Measurements from ENCODE around the gene SERAC1. TPM values are rescaled to one million over a fixed set of nuclear protein-coding genes. Genes with fewer than 3 reads are reported as not detected.

Gene SERAC1
- total RNA-seq (4.8 and 5.8 TPM in 2 replicates), polyA plus RNA-seq (1.5 and 1.9 TPM in 2 replicates), polyA minus RNA-seq (1.0 and 1.4 TPM in 2 replicates)
- total RNA-seq (2013) = 2.0 TPM

DNA sequence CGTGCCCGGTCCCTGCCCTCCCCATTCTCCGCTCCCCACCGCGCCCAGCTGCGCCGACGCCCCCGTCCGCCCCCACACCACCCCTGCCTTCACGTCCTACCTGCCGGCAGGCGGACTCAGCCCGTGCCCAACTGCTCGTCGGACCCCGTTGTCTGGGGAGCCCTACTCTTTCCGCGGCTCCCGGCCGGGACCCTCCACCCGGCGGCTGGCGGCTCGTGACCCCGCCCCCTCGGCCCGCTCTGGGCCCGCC is at the start of gene SERAC1:
Gene SERAC1 (minus strand): TSS at position 223 of the 250 bp plus-strand sequence. CDS start 9,899 bp downstream, outside the sequence.
- ChIA-PET CTCF (interaction anchor here (0.7 kb wide), 1 partner anchor 554 kb away, joined by 3 read pairs; no protein-coding TSS in a partner anchor), POLR2A (interaction anchor here (0.7 kb wide), 1 partner anchor 266 kb away, joined by 12 read pairs; no protein-coding TSS in a partner anchor)
- Histone ChIP-seq H3K4me3 (ENCODE audit: control extremely low read depth in 1 of 5, extremely low read depth in 1 of 5, insufficient read depth in 1 of 5, low read depth in 2 of 5, low read length in 4 of 5) (peak within 1 kb of the TSS; percentile 78 to 94 (median 83)), H3K4me2 (replicated peaks; ENCODE audit: low read depth, low read length, poor library complexity, severe bottlenecking) (peak within 1 kb of the TSS; percentile 77), H2AFZ (ENCODE audit: insufficient read depth, low read depth, low read length, poor library complexity, severe bottlenecking) (peak within 1 kb of the TSS; percentile 89), H3K9ac (ENCODE audit: low read length) (peak within 1 kb of the TSS; percentile 80), H3K79me2 (ENCODE audit: control insufficient read depth, insufficient read depth, low read length) (peaks cover 11% of the 10 kb centered on the region), H3K9me3 (ENCODE audit: control extremely low read depth in 1 of 3, control insufficient read depth in 2 of 3, insufficient read depth in 1 of 3, low read length in 2 of 3) (no peaks in the 10 kb centered on the region), H3K27me3 (replicated peaks in 1 of 4; ENCODE audit: control extremely low read depth in 1 of 4, control insufficient read depth in 3 of 4, insufficient read depth in 4 of 4, low read length in 3 of 4) (no peaks in the 10 kb centered on the region), H3K36me3 (replicated peaks in 1 of 2; ENCODE audit: control extremely low read depth in 1 of 2, control insufficient read depth in 1 of 2, extremely low read depth in 1 of 2, insufficient read depth in 2 of 2, low read length in 1 of 2) (peaks cover 0 to 3% of the 10 kb centered on the region in 2 experiments), H3K4me1 (ENCODE audit: control insufficient read depth in 2 of 2, insufficient read depth in 2 of 2, low read length in 2 of 2) (peaks cover 9 to 12% of the 10 kb centered on the region in 2 donors), H4K20me1 (ENCODE audit: control insufficient read depth, insufficient read depth, low read length, poor library complexity, severe bottlenecking) (no peaks in the 10 kb centered on the region), H3K27ac (ENCODE audit: low read length in 2 of 2) (peak within 1 kb of the TSS; percentile 83 to 95)
- peak within 1 kb of the TSS; percentile 98 for H3K4me3 Mint-ChIP-seq
- ATAC-seq (ENCODE audit: low read depth) (peak; percentile 52), DNase-seq (no peak)
- intact Hi-C loops (cut with micrococcal nuclease) = loop anchor here (1.0 to 5.0 kb wide), 4 partner anchors 65 to 699 kb away; partner anchors contain the start of gene SYNJ2
- TF ChIP-seq, protein P1, sequence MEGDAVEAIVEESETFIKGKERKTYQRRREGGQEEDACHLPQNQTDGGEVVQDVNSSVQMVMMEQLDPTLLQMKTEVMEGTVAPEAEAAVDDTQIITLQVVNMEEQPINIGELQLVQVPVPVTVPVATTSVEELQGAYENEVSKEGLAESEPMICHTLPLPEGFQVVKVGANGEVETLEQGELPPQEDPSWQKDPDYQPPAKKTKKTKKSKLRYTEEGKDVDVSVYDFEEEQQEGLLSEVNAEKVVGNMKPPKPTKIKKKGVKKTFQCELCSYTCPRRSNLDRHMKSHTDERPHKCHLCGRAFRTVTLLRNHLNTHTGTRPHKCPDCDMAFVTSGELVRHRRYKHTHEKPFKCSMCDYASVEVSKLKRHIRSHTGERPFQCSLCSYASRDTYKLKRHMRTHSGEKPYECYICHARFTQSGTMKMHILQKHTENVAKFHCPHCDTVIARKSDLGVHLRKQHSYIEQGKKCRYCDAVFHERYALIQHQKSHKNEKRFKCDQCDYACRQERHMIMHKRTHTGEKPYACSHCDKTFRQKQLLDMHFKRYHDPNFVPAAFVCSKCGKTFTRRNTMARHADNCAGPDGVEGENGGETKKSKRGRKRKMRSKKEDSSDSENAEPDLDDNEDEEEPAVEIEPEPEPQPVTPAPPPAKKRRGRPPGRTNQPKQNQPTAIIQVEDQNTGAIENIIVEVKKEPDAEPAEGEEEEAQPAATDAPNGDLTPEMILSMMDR (IDR thresholded peaks at IDR 0.05) = no peak
- TF ChIP-seq EZH2 (IDR thresholded peaks at IDR 0.05; ENCODE audit: borderline replicate concordance, insufficient read depth, low read depth, low read length, poor library complexity, severe bottlenecking) = no peak
- H3K4me1 Mint-ChIP-seq = peaks cover 14% of the 10 kb centered on the region
- no peaks in the 10 kb centered on the region for H3K9me3 Mint-ChIP-seq (ENCODE audit: insufficient read depth)
- under 1% methylated on average over 29 of the region's 29 CpGs for WGBS (ENCODE audit: insufficient coverage)
- H3K27ac Mint-ChIP-seq = peak within 1 kb of the TSS; percentile 99
- no peaks in the 10 kb centered on the region for H3K27me3 Mint-ChIP-seq

GRCh38 chr6:158213925-158214674 is 46.0 kb upstream of the SERAC1 start:
- ChIA-PET CTCF (interaction anchor here (0.6 to 5.7 kb wide), 38 partner anchors 9 to 1441 kb away, joined by 3 to 87 read pairs (median 4); partner anchors contain the start of gene DYNLT1), POLR2A (no interaction called here)
- intact Hi-C loops (cut with micrococcal nuclease) = loop anchor here (1.0 to 10.0 kb wide), 3 partner anchors 391 to 941 kb away; no protein-coding TSS in a partner anchor

More at GRCh38 chr6:158213925-158214674, 46.0 kb upstream of the SERAC1 start:
- no peak overlapping the region for H3K9ac ChIP-seq (ENCODE audit: low read length)
- no peak overlapping the region for H3K27ac ChIP-seq (ENCODE audit: low read length in 2 of 2)
- no peak overlapping the region for H3K27ac Mint-ChIP-seq
- peak; percentile 76 for DNase-seq
- no peaks in the 10 kb centered on the region for H3K9me3 Mint-ChIP-seq (ENCODE audit: insufficient read depth)
- peaks cover 5% of the 10 kb centered on the region for H3K27me3 Mint-ChIP-seq
- H3K27me3 ChIP-seq (replicated peaks in 1 of 4; ENCODE audit: control extremely low read depth in 1 of 4, control insufficient read depth in 3 of 4, insufficient read depth in 4 of 4, low read length in 3 of 4) = no peaks in the 10 kb centered on the region
- H3K4me1 ChIP-seq (ENCODE audit: control insufficient read depth in 2 of 2, insufficient read depth in 2 of 2, low read length in 2 of 2) = no peaks in the 10 kb centered on the region
- TF ChIP-seq EZH2 (IDR thresholded peaks at IDR 0.05; ENCODE audit: borderline replicate concordance, insufficient read depth, low read depth, low read length, poor library complexity, severe bottlenecking) = no peak
- TF ChIP-seq, protein P1 (IDR thresholded peaks at IDR 0.05) = peak; percentile 82
- WGBS (ENCODE audit: insufficient coverage) = 5% methylated on average over 4 of the region's 7 CpGs
- H3K4me3 Mint-ChIP-seq = no peak overlapping the region
- H3K9me3 ChIP-seq (ENCODE audit: control extremely low read depth in 1 of 3, control insufficient read depth in 2 of 3, insufficient read depth in 1 of 3, low read length in 2 of 3) = peaks cover 0 to 5% (median 0%) of the 10 kb centered on the region in 3 donors
- H3K4me3 ChIP-seq (ENCODE audit: control extremely low read depth in 1 of 5, extremely low read depth in 1 of 5, insufficient read depth in 1 of 5, low read depth in 2 of 5, low read length in 4 of 5) = no peak overlapping the region
- peak; percentile 90 for ATAC-seq (ENCODE audit: low read depth)
- no peaks in the 10 kb centered on the region for H3K4me1 Mint-ChIP-seq
- H2AFZ ChIP-seq (ENCODE audit: insufficient read depth, low read depth, low read length, poor library complexity, severe bottlenecking) = no peak overlapping the region
- H3K4me2 ChIP-seq (replicated peaks; ENCODE audit: low read depth, low read length, poor library complexity, severe bottlenecking) = no peak overlapping the region
- H3K36me3 ChIP-seq (replicated peaks in 1 of 2; ENCODE audit: control extremely low read depth in 1 of 2, control insufficient read depth in 1 of 2, extremely low read depth in 1 of 2, insufficient read depth in 2 of 2, low read length in 1 of 2) = no peaks in the 10 kb centered on the region
- no peaks in the 10 kb centered on the region for H3K79me2 ChIP-seq (ENCODE audit: control insufficient read depth, insufficient read depth, low read length)
- no peaks in the 10 kb centered on the region for H4K20me1 ChIP-seq (ENCODE audit: control insufficient read depth, insufficient read depth, low read length, poor library complexity, severe bottlenecking)

All from B cell (primary cell).